OCI-LY1 (cell line): ENCODE data around the gene UTP15.

Source experiments
- CTCF ChIP-seq: fragments of 200-600 bp; sonication (generic), shearing (Covaris generic); IDR thresholded peaks from 2 replicates; pipeline ENCODE4 v1.5.1; 2017; ENCODE audit warnings: mild to moderate bottlenecking, antibody characterized with exemption, low read length, moderate library complexity, mixed read lengths
- EZH2 ChIP-seq: fragments of 200-600 bp; sonication (generic), shearing (Covaris generic); IDR thresholded peaks from 2 replicates; pipeline ENCODE4 v1.8.0; 2017; ENCODE audit warnings: borderline replicate concordance, mixed run types, mild to moderate bottlenecking, antibody characterized with exemption, low read length, moderate library complexity, mixed read lengths

GRCh38 chr5:73617510-73618279 is 52.2 kb downstream of the UTP15 start:
- TF ChIP-seq CTCF (no peak), EZH2 (no peak)
